Osteoblast (primary cell): ENCODE results near the gene LTBP1. TPM values are rescaled to one million over a fixed set of nuclear protein-coding genes. Genes with fewer than 3 reads are reported as not detected.
A peak's percentile ranks its signal among the peaks of the same experiment; 100 is the strongest.

ENCODE experiments used
- DNase-seq: peaks from one replicate; pipeline ENCODE4 v3.0.0; 2011; ENCODE audit warnings: low spot score, mixed read lengths; ENCODE audit not compliant: insufficient read length; ENCODE audit errors: missing footprints
- H2AFZ ChIP-seq: 2 replicates; pipeline ENCODE4 v1.6.0; 2011; ENCODE audit warnings: mild to moderate bottlenecking, low read length
- H3K27ac ChIP-seq: 2 replicates; pipeline ENCODE4 v1.5.1; 2011; ENCODE audit warnings: mild to moderate bottlenecking, low read depth, low read length, moderate library complexity
- H3K27me3 ChIP-seq: 2 replicates; pipeline ENCODE4 v1.6.0; 2012; ENCODE audit warnings: mild to moderate bottlenecking, control low read depth, inconsistent platforms, low read length, moderate library complexity; ENCODE audit not compliant: insufficient read depth
- H3K36me3 ChIP-seq: 2 replicates; pipeline ENCODE4 v1.5.1; 2011; ENCODE audit warnings: mild to moderate bottlenecking, low read length, control low read depth, moderate library complexity; ENCODE audit not compliant: insufficient read depth
- H3K4me1 ChIP-seq: 2 replicates; pipeline ENCODE4 v1.5.1; 2011; ENCODE audit warnings: mild to moderate bottlenecking, low read length, control low read depth, moderate library complexity; ENCODE audit not compliant: insufficient read depth
- H3K4me2 ChIP-seq: 2 replicates; pipeline ENCODE4 v1.6.0; 2011; ENCODE audit warnings: mild to moderate bottlenecking, low read length; ENCODE audit not compliant: insufficient read depth
- H3K4me3 ChIP-seq: fragments of 200-600 bp; sonication (generic); 3 replicates; pipeline ENCODE4 v1.5.1; 2012; ENCODE audit warnings: mild to moderate bottlenecking, low read length, inconsistent platforms; ENCODE audit not compliant: insufficient read depth
- H3K79me2 ChIP-seq: 2 replicates; pipeline ENCODE4 v1.6.0; 2012; ENCODE audit warnings: mild to moderate bottlenecking, low read length, control low read depth, inconsistent platforms; ENCODE audit not compliant: insufficient read depth
- H3K9me3 ChIP-seq: 2 replicates; pipeline ENCODE4 v1.5.1; 2011; ENCODE audit warnings: low read depth, low read length, control low read depth
- H4K20me1 ChIP-seq: 2 replicates; pipeline ENCODE4 v1.6.0; 2012; ENCODE audit warnings: mild to moderate bottlenecking, low read length, control low read depth; ENCODE audit not compliant: insufficient read depth
- total RNA-seq: library from RNA; depleted of rRNA; stranded (reverse); fragments of >200 nt; gene quantifications from 2 replicates; pipeline ENCODE4 v1.2.3, GENCODE V29; 2012
- TF ChIP-seq, protein P1 (sequence below): IDR thresholded peaks from 2 replicates; pipeline ENCODE4 v1.5.1; 2011; ENCODE audit warnings: mild to moderate bottlenecking, low read depth, low read length, moderate library complexity; ENCODE audit errors: extremely low read depth

Gene LTBP1
- total RNA-seq, 1 donor: 224 TPM

DNA sequence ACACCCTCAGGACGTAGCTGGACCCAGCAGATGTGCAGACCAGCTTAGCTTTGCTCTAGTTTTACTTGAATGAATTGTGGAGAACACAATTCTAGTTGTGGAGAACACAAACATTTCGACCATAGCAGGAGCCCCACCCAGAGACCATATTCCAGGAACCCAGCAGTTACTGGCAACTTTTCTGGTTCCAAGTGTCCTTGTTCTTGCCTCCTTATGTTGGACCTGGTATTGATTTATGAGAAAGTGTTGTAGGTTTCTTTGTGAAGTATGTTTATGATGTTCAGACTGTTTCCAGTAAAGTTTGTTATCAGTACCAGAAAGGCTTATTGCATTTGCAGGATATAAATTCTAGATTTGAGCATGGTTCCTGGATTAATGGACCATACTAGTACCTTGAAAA is 51.0 kb downstream of the LTBP1 start:
- peaks cover 13% of the 10 kb centered on the region for H3K4me1 ChIP-seq
- no peaks in the 10 kb centered on the region for H4K20me1 ChIP-seq
- H3K4me2 ChIP-seq: no peak overlapping the region
- no peak overlapping the region for H2AFZ ChIP-seq
- H3K4me3 ChIP-seq: no peak overlapping the region
- DNase-seq: no peak
- no peaks in the 10 kb centered on the region for H3K79me2 ChIP-seq
- no peak overlapping the region for H3K27ac ChIP-seq
- TF ChIP-seq, protein P1, sequence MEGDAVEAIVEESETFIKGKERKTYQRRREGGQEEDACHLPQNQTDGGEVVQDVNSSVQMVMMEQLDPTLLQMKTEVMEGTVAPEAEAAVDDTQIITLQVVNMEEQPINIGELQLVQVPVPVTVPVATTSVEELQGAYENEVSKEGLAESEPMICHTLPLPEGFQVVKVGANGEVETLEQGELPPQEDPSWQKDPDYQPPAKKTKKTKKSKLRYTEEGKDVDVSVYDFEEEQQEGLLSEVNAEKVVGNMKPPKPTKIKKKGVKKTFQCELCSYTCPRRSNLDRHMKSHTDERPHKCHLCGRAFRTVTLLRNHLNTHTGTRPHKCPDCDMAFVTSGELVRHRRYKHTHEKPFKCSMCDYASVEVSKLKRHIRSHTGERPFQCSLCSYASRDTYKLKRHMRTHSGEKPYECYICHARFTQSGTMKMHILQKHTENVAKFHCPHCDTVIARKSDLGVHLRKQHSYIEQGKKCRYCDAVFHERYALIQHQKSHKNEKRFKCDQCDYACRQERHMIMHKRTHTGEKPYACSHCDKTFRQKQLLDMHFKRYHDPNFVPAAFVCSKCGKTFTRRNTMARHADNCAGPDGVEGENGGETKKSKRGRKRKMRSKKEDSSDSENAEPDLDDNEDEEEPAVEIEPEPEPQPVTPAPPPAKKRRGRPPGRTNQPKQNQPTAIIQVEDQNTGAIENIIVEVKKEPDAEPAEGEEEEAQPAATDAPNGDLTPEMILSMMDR: no peak
- H3K36me3 ChIP-seq: no peaks in the 10 kb centered on the region
- H3K9me3 ChIP-seq: no peaks in the 10 kb centered on the region
- H3K27me3 ChIP-seq: no peaks in the 10 kb centered on the region

DNA sequence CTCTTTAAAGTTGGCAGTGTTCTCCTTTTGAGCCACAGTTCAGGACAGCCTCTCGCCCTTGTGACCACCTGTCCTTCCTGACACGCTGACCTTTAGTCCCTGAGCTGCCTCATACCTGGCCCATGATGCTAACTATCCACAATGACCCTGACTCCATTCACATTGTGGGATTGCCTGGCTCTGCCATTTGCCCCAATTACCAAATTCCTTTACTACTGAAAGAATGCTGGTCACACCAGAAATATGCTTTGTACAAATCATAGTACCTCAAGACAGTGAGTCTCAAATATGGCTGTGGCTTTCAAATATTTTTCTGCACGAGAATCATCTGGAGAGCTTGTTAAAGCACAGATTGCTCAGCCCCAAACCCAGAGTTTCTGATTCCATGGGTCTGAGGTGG is 54.2 kb downstream of the LTBP1 start:
- no peak overlapping the region for H2AFZ ChIP-seq
- H3K36me3 ChIP-seq: no peaks in the 10 kb centered on the region
- H3K9me3 ChIP-seq: no peaks in the 10 kb centered on the region
- H3K4me2 ChIP-seq: peak overlapping the region; percentile 16
- H3K27ac ChIP-seq: peak overlapping the region; percentile 40
- H3K4me3 ChIP-seq: no peak overlapping the region
- peak; percentile 84 for DNase-seq
- TF ChIP-seq, protein P1: no peak
- H3K27me3 ChIP-seq: no peaks in the 10 kb centered on the region
- H3K79me2 ChIP-seq: no peaks in the 10 kb centered on the region
- peaks cover 13% of the 10 kb centered on the region for H3K4me1 ChIP-seq
- no peaks in the 10 kb centered on the region for H4K20me1 ChIP-seq

DNA sequence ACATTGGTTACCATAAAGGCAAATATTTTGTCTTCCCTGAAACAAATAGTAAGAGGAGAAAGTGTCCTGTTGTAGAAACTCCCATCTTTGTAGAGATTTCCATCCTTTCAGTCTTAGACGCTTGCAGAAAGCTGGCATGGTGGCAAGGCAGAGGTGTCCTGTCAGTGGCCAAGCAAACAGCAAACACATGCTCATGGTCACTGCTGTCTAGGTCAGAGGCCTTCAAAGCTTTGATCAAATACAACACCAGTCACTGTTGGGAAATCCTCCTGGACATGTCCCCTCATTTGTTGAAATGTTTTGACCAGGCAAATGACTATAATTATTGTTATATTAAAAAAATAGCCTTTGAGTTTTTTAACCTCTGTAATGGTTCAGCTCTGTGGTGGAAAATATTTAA is 55.1 kb downstream of the LTBP1 start:
- Histone ChIP-seq H3K27me3 (no peaks in the 10 kb centered on the region), H4K20me1 (no peaks in the 10 kb centered on the region), H3K4me3 (no peak overlapping the region), H3K4me1 (peaks cover 13% of the 10 kb centered on the region), H3K36me3 (no peaks in the 10 kb centered on the region), H2AFZ (no peak overlapping the region), H3K4me2 (no peak overlapping the region), H3K79me2 (no peaks in the 10 kb centered on the region), H3K9me3 (no peaks in the 10 kb centered on the region), H3K27ac (no peak overlapping the region)
- TF ChIP-seq, protein P1: no peak
- no peak for DNase-seq

DNA sequence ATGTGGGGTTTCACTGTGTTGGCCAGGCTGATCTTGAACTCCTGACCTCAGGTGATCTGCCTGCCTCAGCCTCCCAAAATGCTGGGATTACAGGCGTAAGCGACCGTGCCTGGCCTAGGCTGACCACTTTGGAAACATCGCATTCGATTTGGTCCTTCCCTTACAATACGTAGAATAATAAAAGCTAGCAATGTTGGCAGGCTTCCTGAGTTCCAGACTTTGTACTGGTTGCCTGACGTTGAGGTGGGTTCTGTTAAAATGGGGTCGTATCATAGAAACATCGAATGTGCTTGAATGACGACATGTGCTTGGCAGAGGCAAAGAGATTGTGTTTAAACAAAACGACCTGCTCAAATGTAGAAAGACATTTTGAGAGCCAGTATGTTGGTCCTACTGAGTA is 56.1 kb downstream of the LTBP1 start:
- no peaks in the 10 kb centered on the region for H4K20me1 ChIP-seq
- DNase-seq: no peak
- H3K4me2 ChIP-seq: no peak overlapping the region
- H3K79me2 ChIP-seq: no peaks in the 10 kb centered on the region
- H3K27me3 ChIP-seq: no peaks in the 10 kb centered on the region
- no peak overlapping the region for H3K27ac ChIP-seq
- TF ChIP-seq, protein P1: no peak
- H3K4me1 ChIP-seq: peaks cover 13% of the 10 kb centered on the region
- H3K9me3 ChIP-seq: no peaks in the 10 kb centered on the region
- H2AFZ ChIP-seq: no peak overlapping the region
- no peak overlapping the region for H3K4me3 ChIP-seq
- no peaks in the 10 kb centered on the region for H3K36me3 ChIP-seq
